IPS-NIHi11 (cell line): ENCODE results near the gene ACAA1.
"Not testable (repeated sequence)": the region's sequence is repeated elsewhere in the genome, so short reads cannot be mapped to it uniquely, and the experiment has no call there.

Experiments
- DNase-seq: peaks from one replicate; pipeline ENCODE4 v3.0.0; 2012; ENCODE audit warnings: mixed read lengths, low spot score

Gene ACAA1

DNA sequence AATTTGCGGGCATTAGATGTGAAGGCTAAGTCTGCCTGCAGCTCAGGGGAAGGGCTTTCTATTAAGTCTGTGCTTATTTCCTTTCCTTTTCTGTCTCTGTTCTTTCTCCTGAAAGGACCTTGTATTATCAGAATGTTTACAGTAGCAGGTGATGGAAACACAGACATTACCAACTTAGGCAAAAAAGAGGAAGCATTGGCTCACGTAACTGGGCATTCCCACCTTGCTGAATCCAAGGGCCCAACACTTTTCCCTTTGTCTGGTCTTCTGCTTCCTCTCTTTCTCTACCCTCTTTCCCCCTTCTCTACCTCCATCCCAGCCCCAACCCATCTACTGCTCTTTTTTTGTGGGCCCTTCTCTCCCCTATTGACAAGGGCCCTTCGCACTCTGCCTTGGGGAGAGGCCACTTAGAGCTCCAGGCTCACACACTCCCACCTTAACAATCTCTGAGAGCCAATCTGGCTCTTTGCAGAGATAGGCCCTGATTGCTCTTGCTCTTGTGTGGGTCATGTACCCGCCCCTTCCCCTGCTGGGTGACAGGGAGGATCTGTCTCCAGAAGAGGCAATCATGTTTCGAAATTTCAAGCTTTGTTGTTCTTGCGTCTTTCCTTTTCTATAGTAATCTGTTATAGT, 35.0 kb downstream of the ACAA1 start:
- DNase-seq, result no peak

DNA sequence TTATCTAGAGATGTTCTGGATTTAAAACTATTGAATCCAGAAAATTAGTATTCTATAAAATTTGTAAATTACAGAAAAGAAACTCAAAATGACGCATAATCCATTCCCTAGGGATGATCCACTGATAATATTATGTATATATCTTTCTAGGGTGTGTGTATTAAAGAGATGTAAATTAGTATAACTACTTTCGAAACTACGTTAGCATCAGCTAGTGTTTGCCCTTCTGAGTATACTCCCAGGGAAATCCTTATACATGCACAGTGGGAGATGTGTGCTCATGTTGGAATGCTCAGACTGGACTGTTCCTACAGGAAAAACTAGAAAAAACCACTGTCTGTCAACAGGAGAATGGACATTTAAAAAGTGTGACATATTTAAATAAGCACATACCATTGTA, 36.4 kb downstream of the ACAA1 start:
- no peak for DNase-seq

DNA sequence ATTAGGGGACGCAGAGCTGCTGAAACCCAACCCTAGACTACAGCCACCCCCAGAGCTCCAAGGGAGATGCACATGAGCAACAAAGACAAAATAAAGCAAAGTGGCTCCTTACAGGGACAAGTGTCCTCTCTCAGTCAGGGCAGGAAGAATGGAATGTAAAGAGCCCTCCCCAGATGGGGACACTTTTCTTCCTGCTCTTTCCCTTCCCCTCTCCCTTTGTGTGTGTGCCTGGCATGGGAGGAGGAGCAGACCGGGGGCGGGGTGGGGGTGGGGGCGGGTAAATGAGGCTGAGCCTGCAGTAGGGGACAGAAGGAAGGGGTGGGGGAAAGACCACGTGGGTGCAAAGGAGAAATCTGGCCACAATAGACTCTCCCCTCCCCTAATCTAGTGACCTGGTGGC, 37.4 kb downstream of the ACAA1 start:
- peak; percentile 66 for DNase-seq

DNA sequence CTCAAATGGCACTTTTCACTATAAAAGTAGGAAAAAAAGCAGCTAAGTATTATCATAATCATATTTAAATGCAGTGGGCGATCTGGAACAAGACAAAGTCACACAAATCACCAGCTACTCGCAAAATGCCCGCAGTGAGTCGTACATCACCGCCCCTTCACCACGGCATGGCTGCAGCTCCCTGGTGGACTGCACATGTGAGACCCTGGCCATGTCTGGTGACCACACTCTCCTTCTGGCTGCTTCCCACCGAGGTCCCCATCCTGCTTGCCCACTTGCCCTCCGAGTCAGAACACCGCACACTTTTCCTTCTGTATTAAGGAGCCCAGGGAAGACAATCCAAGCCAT, 38.6 kb downstream of the ACAA1 start:
- no peak for DNase-seq

DNA sequence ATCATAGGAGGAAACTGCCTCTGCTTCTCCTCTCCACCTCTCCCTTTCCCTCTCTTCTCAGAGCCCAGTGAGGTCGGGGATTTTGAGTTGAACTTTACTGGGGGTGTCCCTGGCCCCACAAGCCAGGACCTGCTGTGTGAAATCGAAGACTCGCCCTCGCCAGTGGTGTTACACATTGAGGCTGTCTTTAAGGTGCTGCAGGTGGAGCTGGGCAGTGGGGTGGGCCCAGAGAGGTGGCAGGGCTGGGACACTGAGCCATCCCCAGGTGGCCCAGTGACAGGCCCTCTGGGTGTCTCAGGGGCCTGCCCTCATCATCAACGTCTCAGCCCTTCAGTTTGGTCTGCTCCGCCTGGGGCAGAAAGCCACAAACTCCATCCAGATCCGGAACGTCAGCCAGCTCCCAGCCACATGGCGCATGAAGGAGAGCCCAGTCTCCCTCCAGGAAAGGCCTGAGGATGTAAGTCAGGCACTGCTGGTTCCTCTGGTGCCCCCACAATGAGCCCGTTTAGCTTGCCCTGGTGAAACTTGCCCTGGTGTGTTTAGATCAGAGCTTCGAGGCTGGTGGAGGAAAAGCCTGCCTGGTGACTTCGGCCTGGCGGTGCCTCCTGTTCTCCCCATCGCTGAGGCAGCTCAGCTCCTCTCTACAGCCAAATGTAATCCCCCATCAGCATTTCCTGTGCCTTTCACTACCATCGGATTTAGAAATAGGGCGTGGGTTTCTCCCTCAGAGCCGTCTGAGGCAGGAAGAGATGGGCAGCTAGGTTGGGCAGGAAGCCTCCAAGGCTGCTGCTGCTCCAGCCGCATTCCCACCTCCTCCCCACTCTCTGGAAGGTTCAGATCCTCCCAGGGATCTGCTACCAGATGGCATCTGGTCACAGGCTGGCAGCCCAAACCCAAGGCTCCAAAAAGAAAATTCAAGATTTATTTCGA, 39.2 kb downstream of the ACAA1 start:
- DNase-seq, result no peak

DNA sequence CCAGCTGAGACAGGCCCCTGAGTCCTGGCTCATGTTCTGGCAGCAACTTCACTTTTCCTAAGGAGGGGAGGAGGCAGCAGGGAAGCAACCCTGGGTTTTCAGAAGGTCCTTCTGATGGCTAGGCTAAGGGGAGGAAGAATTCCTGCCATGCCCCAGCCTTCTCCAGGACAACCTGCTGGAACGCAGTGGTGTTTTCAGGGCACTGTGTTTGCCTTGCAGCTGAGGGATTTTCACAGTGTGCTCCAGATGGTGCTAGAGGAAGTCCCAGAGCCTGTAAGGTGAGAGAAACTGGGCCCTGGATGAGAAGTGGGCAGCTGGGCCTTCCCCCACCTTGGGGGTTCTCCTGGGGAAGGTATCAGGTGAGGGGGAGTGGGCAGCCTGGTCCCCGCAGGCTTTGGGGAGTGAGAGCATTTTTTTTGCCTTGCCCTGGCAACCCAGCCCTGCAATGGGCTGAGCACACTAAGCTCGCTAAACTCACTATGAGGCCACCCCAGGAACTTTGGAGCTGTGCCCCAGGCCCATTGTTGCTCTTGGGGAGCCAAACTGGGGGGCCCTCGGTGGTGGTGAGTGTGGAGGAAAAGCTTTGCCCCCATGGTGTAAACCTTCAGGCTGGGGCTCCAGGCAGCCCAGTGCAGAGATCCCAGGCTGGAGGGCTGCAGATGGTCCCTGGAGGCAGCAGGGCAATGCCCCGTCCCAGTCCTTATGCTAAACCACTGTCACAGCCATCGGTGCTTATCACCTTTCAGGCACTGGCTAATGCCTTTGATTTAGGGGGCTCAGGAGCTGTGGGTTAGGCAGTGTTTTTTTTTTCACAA, 41.1 kb downstream of the ACAA1 start:
- no peak for DNase-seq

DNA sequence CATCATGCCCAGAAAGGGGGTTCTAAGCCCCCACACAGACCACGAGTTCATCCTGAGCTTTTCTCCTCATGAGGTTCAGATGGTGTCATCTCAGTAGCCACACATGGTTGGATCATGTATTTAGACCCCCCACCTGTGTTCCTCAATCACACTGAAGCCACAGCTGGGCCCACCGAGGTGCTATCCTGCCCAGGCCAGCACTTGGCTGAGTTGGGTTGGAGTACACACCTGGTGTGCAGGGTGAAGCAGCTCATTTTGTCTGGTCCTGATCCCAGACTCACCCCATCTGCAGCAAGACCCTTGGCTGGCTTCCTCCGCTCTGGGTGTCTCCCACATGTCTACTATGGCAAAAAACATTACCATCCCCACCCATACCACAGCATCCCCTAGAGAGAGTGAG, 41.9 kb downstream of the ACAA1 start:
- no peak for DNase-seq

DNA sequence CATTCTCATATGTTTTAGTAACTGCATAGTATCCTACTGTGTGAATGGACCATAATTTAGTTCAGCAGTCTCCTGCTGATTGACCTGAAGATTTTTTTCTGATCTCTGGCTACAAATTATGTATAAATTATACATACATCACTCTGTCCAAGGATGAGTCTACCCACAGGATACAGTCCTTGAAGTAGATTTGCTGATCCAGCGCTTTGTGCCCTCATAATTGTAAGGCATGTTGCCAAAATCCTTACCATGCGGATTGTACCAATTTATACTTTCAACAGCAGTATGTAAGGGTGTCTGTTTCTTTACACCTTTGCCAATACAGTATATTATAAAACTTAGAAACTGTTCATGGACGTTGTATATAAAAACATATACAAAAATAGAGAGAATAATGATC, 46.5 kb downstream of the ACAA1 start:
- no peak for DNase-seq

DNA sequence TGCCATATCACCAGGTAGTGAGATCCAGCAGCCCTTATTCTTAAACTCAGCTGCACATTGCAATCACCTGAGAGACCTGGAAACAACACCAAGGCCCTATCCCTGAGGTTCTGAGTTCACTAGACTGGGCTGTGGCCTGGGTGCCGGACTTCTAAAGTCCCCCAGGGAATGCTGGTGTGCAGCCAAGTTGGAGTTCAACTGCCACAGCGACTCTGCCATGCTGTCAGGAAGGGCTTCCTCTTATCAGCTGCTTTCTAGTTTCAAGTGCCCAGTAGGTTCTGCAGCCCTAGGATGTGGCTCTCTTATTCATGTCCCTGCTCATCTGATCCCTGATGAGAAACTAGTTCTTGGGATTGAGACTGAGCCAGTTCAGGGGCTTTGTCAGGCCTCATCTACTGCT, 47.8 kb downstream of the ACAA1 start:
- DNase-seq, result no peak

DNA sequence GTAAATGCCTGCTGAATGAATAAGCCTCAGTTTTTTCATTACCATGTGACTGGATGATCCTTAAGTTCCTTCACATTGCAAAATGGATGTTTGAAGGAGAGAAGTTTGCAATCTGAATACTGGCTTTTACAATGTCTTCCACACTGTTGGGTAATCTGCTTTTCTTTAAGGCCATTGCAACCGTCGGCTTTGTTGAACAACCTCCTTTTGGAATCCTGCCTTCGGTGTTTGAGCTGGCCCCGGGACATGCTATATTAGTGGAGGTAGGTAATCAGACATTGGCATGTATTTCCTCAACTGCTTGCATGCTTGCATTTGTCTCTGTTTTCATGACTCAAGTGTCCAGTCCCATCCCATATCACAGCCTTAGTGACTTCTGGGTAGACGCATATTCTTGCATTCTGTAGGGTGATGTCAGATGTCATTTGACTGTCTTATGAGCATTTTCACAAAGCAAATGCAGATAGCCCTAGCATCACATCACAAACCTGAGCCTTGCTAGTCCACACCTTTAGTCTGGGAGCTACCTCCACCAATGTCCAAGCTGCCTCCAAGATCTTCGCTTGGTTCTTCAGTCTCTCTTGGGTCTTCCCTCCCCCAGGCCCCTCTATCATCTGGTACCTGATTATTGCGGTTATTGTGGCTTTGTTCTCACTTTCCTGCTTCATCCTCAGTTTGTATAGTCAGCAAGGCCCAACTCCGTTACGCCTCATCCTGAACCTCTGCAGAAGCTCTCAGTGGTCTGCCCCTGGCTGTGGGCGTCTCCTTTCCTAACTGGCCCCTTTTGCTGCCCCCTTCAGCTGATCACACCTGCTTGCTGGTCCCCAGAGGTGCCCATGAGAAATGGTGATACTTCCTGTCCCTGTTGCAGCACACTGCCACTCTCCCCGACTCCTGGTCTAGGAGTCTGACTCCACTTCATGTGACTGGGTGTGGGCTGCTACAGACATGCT, 48.5 kb downstream of the ACAA1 start:
- DNase-seq, result no peak

DNA sequence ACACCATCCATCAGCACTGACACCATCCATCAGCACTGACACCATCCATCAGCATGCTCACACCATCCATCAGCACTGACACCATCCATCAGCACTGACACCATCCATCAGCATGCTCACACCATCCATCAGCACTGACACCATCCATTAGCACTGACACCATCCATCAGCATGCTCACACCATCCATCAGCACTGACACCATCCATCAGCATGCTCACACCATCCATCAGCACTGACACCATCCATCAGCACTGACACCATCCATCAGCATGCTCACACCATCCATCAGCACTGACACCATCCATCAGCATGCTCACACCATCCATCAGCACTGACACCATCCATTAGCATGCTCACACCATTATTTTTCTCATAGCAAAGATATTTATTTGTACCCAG, 49.6 kb downstream of the ACAA1 start:
- DNase-seq, result not testable (repeated sequence)

DNA sequence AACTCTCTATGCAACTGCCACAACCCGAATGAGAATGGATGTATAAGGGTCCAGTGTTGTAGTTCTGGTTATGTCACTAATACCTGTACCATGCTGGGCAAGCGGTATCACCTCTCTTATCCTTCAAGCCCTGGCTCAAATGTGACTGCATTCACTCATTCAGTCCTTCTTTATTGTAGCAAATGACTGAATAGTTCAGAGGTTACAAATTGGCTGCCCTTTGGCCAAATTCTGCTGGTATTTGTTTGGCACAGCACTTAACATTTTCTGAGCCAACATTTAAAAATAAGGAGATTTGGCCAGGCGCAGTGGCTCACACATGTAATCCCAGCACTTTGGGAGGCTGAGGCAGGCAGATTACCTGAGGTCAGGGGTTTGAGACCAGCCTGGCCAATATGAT, 50.4 kb downstream of the ACAA1 start:
- DNase-seq, result no peak

DNA sequence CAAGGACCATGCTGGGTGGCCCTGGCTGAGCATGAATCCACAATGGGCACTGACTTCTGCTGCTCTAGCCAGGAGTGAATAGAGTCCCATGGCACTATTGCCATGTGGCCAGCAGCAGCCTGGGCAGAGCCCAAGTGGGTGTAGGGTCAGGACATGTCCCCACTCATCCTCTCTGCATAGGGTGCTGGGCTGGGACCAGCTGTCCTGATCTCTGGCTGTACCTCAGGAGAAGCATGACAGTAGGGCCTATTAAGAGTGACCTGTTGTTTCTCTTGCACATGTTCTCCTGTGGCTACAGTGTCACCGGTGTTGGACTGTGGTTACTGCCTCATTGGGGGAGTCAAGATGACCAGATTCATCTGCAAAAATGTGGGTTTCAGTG, 51.0 kb downstream of the ACAA1 start:
- DNase-seq, result no peak

DNA sequence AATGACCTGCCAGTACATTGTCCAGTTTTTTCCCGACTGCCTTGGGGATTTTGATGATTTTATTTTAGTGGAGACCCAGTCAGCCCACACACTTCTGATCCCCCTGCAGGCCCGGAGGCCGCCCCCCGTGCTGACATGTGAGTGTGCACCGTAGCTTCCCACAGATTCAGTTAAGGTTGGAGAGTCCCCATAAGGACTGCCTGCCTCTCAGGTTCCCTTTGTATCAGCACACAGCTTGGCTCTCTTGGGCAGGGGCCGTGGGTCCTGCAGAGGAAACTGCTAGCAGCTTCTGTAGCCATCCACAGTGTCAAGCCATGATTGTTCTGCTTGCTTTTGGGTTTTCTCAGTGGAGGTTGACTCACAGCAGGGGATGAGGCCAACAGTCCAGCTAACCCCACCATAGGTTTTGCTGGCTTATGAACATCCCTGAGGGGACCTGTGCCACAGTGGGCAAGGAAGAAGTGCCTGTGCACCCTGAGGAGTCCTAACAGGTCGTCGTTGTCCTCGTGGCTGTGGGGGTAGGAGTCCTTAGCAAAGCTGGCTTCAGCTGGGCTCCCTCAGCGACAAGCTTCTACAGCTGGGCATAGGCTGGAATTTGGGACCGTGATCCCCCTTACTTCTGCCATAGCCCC, 51.5 kb downstream of the ACAA1 start:
- no peak for DNase-seq

DNA sequence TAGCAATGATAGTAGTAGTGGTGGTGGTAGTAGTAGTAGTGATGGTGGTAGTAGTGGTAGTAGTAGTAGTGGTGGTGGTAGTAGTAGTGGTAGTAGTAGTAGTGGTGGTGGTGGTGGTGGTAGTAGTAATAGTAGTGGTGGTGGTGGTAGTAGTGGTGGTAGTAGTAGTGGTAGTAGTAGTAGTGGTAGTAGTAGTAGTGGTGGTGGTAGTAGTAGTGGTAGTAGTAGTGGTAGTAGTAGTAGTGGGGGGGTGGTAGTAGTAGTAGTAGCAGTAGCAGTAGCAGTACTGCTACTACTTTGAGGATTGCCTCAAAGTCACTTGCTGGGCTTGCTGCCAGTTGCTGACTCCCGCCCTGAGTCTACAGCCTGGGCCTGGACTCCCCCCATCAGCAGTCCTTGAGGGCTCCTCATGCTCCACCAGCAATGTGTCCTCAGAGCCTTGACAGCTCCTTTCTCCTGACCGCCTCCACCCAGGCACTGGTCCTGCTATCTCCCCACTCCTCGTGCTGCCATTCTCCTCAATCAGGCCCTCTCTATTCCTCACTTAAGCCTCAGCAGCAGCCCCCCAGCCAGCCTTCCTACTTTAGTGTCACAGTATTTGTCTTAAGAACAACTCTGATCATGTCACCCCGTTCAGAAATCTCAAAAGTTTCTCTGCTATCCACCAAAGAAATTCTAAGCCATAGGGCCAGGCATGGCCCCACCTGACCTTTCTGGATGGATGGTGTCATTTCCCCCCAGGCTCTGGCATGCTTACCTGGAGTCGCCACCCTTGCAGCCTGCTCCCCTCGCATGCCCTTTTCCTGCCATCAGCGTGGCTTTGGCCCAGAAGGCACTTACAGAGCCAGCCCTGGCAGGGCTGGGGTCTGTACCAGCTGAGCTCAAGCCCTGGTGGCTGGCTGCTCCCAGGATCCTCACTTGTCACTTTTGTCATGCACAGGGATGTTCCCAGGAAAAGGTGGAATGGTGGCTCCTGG, 52.3 kb downstream of the ACAA1 start:
- no peak for DNase-seq

DNA sequence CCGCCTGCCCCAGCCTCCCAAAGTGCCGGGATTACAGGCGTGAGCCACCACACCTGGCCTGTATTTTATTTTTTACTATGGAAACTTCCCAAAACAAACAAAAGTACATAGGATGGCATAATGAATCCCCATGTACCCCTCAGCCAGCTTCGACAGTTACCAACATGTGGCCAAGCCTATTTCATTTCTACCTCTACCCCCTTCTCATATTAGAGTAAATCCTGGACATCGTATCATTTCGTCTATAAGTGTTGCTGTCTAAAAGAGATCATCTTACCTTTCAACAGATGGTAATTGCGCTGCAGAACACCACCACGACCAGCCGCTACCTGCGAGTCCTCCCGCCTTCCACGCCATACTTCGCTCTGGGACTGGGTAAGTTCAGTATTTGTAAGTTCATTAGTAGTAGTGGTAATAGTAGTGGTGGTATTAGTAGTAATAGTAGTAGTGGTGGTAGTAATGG, 53.0 kb downstream of the ACAA1 start:
- DNase-seq, result no peak

DNA sequence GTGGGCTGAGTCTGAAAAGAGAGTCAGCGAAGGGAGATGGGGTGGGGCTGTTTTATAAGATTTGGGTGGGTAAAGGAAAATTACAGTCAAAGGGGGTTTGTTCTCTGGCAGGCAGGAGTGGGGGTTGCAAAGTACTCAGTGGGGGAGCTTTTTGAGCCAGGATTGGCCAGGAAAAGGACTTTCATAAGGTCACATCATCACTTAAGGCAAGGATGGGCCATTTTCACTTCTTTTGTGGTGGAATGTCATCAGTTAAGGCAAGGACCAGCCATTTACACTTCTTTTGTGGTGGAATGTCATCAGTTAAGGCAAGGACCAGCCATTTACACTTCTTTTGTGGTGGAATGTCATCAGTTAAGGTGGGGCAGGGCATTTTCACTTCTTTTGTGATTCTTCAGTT, 53.7 kb downstream of the ACAA1 start:
- not testable (repeated sequence) for DNase-seq

DNA sequence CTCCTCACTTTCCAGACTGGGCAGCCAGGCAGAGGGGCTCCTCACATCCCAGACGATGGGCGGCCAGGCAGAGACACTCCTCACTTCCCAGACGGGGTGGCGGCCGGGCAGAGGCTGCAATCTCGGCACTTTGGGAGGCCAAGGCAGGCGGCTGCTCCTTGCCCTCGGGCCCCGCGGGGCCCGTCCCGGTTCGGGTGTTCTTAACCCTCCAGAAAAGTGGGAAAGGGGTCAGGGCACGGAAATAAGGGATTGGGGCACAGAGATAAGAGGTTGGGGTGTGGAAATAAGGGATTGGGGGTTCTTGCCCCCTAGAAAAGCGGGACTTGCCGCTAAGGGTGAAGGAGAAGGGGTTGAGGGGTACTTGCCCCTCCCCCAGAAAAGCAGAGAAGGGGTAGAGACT, 54.6 kb downstream of the ACAA1 start:
- not testable (repeated sequence) for DNase-seq

DNA sequence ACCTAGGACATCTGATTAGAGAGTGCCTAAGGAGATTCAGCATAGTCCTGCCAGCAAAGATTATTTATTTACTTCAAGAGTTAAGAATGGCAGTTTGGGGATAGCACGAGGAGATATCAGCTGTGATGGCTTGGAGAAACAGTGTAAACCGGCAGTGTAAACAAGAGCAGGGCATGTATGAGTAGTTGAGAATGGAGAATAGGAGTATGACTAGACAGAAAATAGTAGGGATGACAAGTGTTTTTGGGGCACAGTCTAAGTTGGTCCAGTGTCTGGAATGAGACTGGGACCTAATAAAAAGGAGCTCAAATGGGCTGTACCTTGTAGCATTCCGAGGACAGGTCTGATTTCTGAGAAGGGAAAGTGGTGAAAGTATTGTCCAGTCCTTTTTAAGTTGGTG, 59.9 kb downstream of the ACAA1 start:
- not testable (repeated sequence) for DNase-seq
